HepG2 (cell line): ENCODE measurements around the gene PCDHB3.
"Not testable (repeated sequence)": the region's sequence is repeated elsewhere in the genome, so short reads cannot be mapped to it uniquely, and the experiment has no call there.

Source experiments
- CTCF ChIP-seq: sonication (generic); formaldehyde crosslinking; IDR thresholded peaks from 2 replicates; pipeline ENCODE4 v1.5.0; 2020; ENCODE audit warnings: mild to moderate bottlenecking, missing genetic modification reagents, moderate library complexity
- ETV6 ChIP-seq: sonication (generic); formaldehyde crosslinking; conservative IDR thresholded peaks from 2 replicates; pipeline ENCODE4 v1.4.0; 2020; ENCODE audit warnings: missing genetic modification reagents
- FOXK2 ChIP-seq: fragments of 450-650 bp; IDR thresholded peaks from 2 replicates; pipeline ENCODE4 v1.6.1; 2016
- GABPA ChIP-seq, 2 experiments: IDR thresholded peaks; 2 replicates each; pipeline ENCODE4 v1.6.1; 2011 to 2016; ENCODE audit warnings: low read depth in 2 of 2, low read length in 1 of 2, missing biosample characterization in 1 of 2, missing genetic modification characterization in 1 of 2
- POLR2A ChIP-seq, 2 experiments: IDR thresholded peaks; 2 replicates each; pipeline ENCODE4 v1.6.1; 2011; ENCODE audit warnings: low read depth in 2 of 2, low read length in 2 of 2, mild to moderate bottlenecking in 1 of 2, moderate library complexity in 1 of 2; ENCODE audit not compliant: insufficient read depth in 1 of 2
- REST ChIP-seq, 2 experiments: IDR thresholded peaks; 2 replicates each; pipeline ENCODE4 v1.6.1; 2011 to 2012; ENCODE audit warnings: low read length in 2 of 2, borderline replicate concordance in 1 of 2, low read depth in 1 of 2, mild to moderate bottlenecking in 1 of 2, moderate library complexity in 1 of 2
- TFDP2 ChIP-seq: sonication (generic); formaldehyde crosslinking; IDR thresholded peaks from 2 replicates; pipeline ENCODE4 v1.4.0; 2020; ENCODE audit warnings: missing genetic modification reagents
- TGIF2 ChIP-seq: IDR thresholded peaks from 2 replicates; pipeline ENCODE4 v1.6.1; 2016; ENCODE audit warnings: control low read depth, missing compliant biosample characterization
- ZBTB14 ChIP-seq: sonication (generic); formaldehyde crosslinking; IDR thresholded peaks from 2 replicates; pipeline ENCODE4 v1.4.0; 2020; ENCODE audit warnings: missing genetic modification reagents
- ZBTB2 ChIP-seq: sonication (generic); formaldehyde crosslinking; IDR thresholded peaks from 2 replicates; pipeline ENCODE4 v1.8.0; 2022; ENCODE audit warnings: low read depth, missing genetic modification reagents
- ZBTB49 ChIP-seq: sonication (generic); formaldehyde crosslinking; IDR thresholded peaks from 2 replicates; pipeline ENCODE4 v1.4.0; 2020; ENCODE audit warnings: missing genetic modification reagents, borderline replicate concordance
- ZNF460 ChIP-seq: sonication (generic); formaldehyde crosslinking; IDR thresholded peaks from 2 replicates; pipeline ENCODE4 v1.5.1; 2020; ENCODE audit warnings: missing genetic modification reagents, mild to moderate bottlenecking, borderline replicate concordance

- not testable (repeated sequence) for TF ChIP-seq ZBTB2 (CRISPR knock-in tag); FOXK2; TGIF2 (CRISPR knock-in tag); ETV6 (CRISPR knock-in tag); TFDP2 (CRISPR knock-in tag); ZBTB49 (CRISPR knock-in tag); REST (IDR thresholded peaks at IDR 0.05; ENCODE audit: borderline replicate concordance in 1 of 2, low read depth in 1 of 2, low read length in 2 of 2); ZNF460 (CRISPR knock-in tag); CTCF (CRISPR knock-in tag); ZBTB14 (CRISPR knock-in tag); POLR2A (IDR thresholded peaks at IDR 0.05; ENCODE audit: insufficient read depth in 1 of 2, low read depth in 2 of 2, low read length in 2 of 2); GABPA (IDR thresholded peaks at IDR 0.05; ENCODE audit: low read depth, low read length); GABPA (CRISPR knock-in tag; IDR thresholded peaks at IDR 0.05; ENCODE audit: low read depth)
Measured at GRCh38 chr5:141096586-141096985, 3.7 kb upstream of the PCDHB3 start.
